ENCODE measurements around the gene TREM2. TPM values are rescaled to one million over a fixed set of nuclear protein-coding genes. Genes with fewer than 3 reads are reported as not detected.

Gene TREM2
- total and polyA plus RNA-seq, 2 of the 8 experiments (the other 6 are each of a cell fraction or from before 2014, with no cell fraction given) = 0.20 TPM; not detected in 1

GRCh38 chr6:41159415-41160082, 3.4 kb downstream of the TREM2 start:
- Histone ChIP-seq H3K27me3 (replicated peaks in 1 of 4; ENCODE audit: control insufficient read depth in 3 of 4, extremely low read depth in 1 of 4, insufficient read depth in 3 of 4, low read length in 3 of 4) (no peaks in the 10 kb centered on the region), H3K18ac (ENCODE audit: extremely low read depth, low read length) (no peak overlapping the region), H2AFZ (ENCODE audit: low read length) (no peak overlapping the region), H4K20me1 (replicated peaks in 1 of 2; ENCODE audit: control insufficient read depth in 1 of 2, insufficient read depth in 2 of 2, low read length in 2 of 2) (no peaks in the 10 kb centered on the region), H2BK20ac (ENCODE audit: low read length) (no peak overlapping the region), H4K91ac (replicated peaks; ENCODE audit: insufficient read length, low read length) (no peak overlapping the region), H3K56ac (replicated peaks; ENCODE audit: insufficient read length, low read depth, low read length) (no peak overlapping the region), H4K8ac (ENCODE audit: extremely low read depth, insufficient read depth, low read length) (no peak overlapping the region), H4K5ac (ENCODE audit: insufficient read length, low read depth, low read length) (no peak overlapping the region), H3K36me3 (ENCODE audit: control insufficient read depth in 2 of 4, insufficient read depth in 4 of 4, low read length in 3 of 4) (no peaks in the 10 kb centered on the region), H3K9me3 (ENCODE audit: insufficient read depth in 2 of 2, low read depth in 1 of 2, low read length in 1 of 2) (no peaks in the 10 kb centered on the region), H3K4me1 (replicated peaks in 1 of 4; ENCODE audit: control insufficient read depth in 3 of 4, insufficient read depth in 4 of 4, low read length in 3 of 4) (no peaks in the 10 kb centered on the region), H3K9ac (replicated peaks in 1 of 4; ENCODE audit: extremely low read depth in 1 of 4, low read depth in 3 of 4, low read length in 3 of 4) (no peak overlapping the region; a peak in 1 of 7 replicates), H3K79me2 (ENCODE audit: control insufficient read depth in 1 of 2, insufficient read depth in 2 of 2, low read length in 2 of 2) (no peaks in the 10 kb centered on the region), H3K4me2 (ENCODE audit: insufficient read depth in 1 of 2, low read depth in 2 of 2, low read length in 2 of 2) (no peak overlapping the region), H2BK5ac (ENCODE audit: low read depth, low read length) (no peak overlapping the region), H2BK15ac (ENCODE audit: low read length) (no peak overlapping the region), H3K4ac (replicated peaks; ENCODE audit: insufficient read length, low read depth, low read length) (no peak overlapping the region), H2AK5ac (ENCODE audit: low read depth, low read length) (no peak overlapping the region), H3K27ac (ENCODE audit: low read depth, low read length) (no peak overlapping the region), H3K79me1 (ENCODE audit: low read depth, low read length) (no peaks in the 10 kb centered on the region), H3K4me3 (ENCODE audit: extremely low read depth in 1 of 4, insufficient read depth in 2 of 4, low read depth in 3 of 4, low read length in 4 of 4) (no peak overlapping the region), H3K23me2 (ENCODE audit: low read depth, low read length) (no peaks in the 10 kb centered on the region), H3K14ac (ENCODE audit: insufficient read length) (no peak overlapping the region), H2BK120ac (replicated peaks; ENCODE audit: low read depth, low read length) (no peak overlapping the region), H2BK12ac (ENCODE audit: low read depth, low read length) (no peak overlapping the region), H3K23ac (ENCODE audit: insufficient read length) (no peak overlapping the region)
- ChIA-PET CTCF (ENCODE audit: partially characterized antibody) (interaction anchor here (1.1 to 2.1 kb wide), 3 partner anchors 9 to 32 kb away, joined by 3 to 6 read pairs (median 6); no protein-coding TSS in a partner anchor), POLR2A (ENCODE audit: partially characterized antibody) (no interaction called here)
- TF ChIP-seq BCL11A (IDR thresholded peaks at IDR 0.05; ENCODE audit: low read depth in 2 of 2, low read length in 2 of 2) (no peak), MAX (IDR thresholded peaks at IDR 0.05) (no peak), FOSL1 (IDR thresholded peaks at IDR 0.05; ENCODE audit: insufficient read depth, low read depth, low read length) (no peak), SP2 (IDR thresholded peaks at IDR 0.05; ENCODE audit: low read length) (no peak), SP4 (IDR thresholded peaks at IDR 0.05; ENCODE audit: low read length) (no peak), SRF (IDR thresholded peaks at IDR 0.05; ENCODE audit: low read depth, low read length) (no peak), CEBPB (IDR thresholded peaks at IDR 0.05; ENCODE audit: low read depth, low read length) (no peak), ASH2L (IDR thresholded peaks at IDR 0.05; ENCODE audit: low read length) (no peak)
- DNase-seq (ENCODE audit: low read depth in 1 of 2, low spot score in 2 of 2) = peak in 1 of 2 experiments; percentile 17
- WGBS, 2 experiments (ENCODE audit: extremely low coverage in 1 of 2, insufficient coverage in 1 of 2, insufficient read length in 1 of 2, insufficient replicate concordance in 2 of 2, low coverage in 1 of 2, low lambda C conversion rate in 2 of 2, missing lambda C conversion rate in 1 of 2) = 90% methylated on average over 12 of the region's 12 CpGs; no CpG with 5 or more reads in 1 of the 2 experiments
- no peak for FAIRE-seq
